GM18519 (cell line): Measurements from ENCODE around the gene IL34.

Experiments
- ATAC-seq: cut with Tn5 transposase; IDR thresholded peaks from one replicate; pipeline ENCODE4 v1.9.1; 2021; ENCODE audit warnings: mild to moderate bottlenecking, moderate library complexity; ENCODE audit not compliant: unreplicated experiment, low FRiP score

The IL34 gene

DNA sequence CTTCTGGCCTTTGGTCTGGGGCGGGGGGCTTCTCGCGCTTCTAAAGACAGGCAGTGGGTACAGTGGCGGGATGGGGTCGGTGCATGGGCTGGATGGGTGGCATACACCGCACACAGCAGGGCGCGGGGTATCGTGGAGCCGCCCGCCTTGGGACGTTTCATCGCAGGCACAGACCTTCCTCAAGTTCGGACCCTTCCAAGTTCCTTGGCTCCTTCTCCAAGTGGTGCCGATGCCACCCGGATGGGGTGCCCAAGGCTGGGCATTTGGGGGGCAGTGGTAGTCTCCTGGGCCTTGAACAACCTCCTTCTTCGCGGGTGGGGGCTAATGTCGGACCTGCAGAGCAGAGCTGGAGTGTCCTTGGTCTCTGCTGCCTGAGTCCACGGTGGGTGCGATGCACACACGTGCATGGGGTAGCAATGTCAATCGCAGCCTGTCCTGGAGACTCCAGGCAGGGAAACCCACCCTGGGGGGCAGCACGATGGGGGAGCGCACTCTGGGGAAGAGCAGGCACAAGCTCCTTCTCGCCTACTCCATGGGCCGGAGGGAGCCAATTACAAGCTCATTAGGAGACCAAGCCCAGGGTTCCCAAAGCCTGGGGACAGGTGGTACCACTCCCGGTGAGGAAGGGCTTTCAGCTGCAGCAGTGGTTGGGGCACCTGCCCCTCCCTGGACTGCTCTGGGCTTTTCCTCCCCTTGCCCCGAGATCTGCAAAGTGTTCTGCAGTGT lies 40.2 kb downstream of the IL34 start:
- ATAC-seq, result no peak

DNA sequence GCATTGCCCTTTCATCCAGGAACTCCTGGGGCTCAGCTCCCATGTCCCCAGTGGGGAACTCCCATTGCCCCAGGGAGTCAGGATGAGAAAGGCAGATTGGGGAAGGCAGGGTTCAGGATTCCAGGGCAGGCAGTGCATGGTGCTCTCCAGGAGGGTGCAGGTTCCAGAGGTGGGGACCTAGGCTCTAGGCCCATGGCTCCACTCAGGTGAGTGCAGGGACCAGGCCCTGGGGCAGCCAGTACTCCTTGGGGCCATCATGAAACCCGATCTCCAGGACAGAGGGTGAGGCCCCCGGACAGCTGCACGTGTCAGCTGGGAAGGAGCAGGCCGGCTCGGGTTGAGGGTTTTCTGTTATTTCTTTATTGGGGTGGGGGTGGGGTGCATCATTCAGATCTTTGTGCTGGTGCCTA lies 40.7 kb downstream of the IL34 start:
- no peak for ATAC-seq

DNA sequence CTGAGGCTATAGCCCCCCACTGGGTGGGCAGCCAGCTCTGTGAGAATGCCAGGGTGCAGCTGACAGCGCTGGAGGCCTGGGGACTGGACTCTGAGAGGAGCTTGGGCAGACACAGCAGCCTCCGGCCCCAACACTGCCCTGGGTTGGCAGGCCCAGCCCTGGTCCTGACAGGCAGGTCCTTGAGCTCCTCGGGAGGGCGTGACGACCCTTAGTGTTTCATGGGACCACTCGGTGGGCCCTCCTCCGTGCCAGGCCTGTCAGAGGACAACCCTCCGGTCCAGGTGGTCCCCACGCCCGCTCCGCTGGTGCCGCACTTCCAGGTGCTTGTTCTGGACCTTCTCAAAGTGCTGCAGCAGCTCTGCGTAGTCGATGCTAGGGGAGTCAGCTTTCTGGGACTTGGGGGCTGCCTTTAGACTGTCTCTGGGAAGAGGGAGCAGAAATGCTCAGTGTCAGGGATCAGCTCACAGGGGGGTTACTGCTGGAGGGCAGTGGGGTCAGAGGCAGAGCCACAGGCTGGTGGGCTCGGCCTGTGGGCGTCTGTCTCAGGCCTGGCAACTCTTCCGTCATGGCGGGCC lies 41.4 kb downstream of the IL34 start:
- no peak for ATAC-seq

DNA sequence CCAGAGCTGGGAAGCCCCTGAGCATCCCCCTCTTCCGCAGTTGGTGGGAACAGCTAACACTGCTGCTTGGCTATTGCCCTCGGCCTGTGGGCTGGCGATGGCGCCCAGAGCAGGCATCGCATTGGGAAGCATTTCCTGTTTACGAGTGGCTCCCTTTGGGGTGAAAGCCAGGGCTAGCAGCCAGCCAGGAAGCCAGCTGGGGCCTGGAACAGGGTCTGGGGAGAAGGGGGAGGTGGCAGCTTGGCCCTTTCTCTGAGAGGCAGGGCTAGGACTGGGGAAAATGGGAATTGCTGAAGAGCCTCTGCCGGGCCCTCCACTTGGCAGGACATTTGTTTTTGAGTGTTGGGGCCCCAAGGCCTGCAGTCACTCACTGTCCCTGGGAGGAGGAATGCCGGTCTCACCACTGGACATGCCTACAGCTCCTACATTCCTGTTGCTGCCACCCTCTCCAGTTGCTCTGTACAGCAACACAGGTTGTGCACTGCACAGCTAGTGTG lies 41.9 kb downstream of the IL34 start:
- ATAC-seq, result no peak

DNA sequence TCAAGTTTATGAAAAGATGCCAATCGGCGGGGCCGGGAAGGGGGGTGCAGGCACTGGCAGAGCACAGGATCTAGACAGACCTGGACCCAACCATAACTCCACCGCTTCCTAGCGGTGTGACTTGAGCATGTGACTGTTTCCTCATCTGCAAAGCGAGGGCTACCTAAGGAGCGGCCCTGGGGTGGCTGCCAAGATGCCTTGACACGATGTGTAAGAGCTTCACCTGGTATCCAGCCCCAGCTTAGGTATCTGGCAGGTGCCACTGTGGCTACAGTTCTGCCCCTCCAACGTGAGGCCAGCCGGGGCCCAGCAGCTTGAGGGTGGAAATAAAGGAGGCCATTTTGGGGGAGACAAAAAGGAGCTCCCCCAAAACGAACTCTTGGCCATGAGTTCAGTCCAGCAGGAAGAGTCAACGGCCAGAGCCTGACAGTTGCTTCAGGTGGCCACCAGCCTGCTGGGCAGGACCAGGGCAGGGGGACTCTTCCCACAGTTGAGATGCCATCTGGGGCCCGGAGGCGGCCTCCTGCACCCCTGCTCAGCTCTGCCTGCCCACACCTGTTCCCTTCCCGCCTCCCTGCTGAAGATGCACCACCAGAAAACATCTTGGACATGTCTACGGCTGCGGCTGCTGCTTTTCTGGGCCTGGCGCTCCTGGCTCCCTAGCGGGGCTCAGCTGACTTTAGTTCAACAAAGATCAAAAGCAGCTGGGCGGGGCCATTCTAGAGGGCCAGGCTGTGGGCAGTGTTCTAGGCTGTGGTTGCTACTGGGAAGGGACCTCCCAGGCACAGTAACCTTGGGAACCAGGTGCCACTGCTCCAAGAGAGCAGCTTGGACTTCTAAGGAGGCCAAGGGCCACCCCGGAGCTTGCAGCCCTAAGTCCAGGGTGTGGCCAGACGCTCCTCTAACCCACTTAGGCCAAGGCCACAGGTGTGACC lies 42.9 kb downstream of the IL34 start:
- ATAC-seq, result no peak

DNA sequence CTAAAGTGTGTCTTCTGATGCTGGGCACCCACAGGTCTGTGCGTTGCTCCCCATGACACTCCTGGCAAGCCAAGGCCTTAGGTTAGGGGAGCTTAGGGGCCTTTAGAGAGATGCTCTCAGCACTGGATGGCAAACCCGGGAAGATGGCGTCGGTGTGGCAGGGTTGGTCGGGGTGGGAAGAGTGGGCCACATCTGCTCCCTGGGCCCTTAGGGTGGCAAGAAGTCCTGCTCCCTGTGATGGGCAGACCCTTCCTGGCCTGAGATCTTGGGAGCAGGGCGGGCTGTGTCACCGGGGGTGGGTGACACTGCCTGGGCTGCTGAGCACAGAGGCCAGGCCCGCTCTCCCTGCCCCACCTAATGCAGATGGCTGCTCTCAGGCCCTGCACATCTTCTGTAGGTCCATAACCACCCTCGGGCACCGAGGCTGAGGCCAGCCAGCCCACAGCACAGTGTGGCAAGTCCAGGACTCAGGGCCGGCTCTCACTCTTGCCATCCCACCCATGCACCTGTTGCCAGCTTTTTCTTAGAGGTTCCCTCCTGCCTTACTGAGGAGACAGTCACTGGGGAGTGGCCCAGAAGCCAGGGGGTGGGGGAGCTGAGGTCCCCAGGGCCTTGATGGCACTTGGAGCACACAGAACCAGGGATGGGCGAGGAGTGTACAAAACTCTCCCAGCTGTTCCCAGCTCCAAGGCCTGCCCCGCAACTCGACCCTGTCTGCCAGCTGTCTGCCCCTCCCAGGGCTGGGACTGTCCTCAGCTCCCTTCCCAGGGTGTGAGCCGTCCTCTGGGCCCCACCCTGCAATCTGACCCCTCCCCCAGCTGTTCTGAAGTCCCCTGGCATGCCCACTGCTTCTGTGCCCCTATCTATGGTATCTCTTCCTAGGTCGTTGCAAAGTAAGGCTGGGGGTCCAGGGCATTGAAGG lies 43.9 kb downstream of the IL34 start:
- ATAC-seq, result no peak

DNA sequence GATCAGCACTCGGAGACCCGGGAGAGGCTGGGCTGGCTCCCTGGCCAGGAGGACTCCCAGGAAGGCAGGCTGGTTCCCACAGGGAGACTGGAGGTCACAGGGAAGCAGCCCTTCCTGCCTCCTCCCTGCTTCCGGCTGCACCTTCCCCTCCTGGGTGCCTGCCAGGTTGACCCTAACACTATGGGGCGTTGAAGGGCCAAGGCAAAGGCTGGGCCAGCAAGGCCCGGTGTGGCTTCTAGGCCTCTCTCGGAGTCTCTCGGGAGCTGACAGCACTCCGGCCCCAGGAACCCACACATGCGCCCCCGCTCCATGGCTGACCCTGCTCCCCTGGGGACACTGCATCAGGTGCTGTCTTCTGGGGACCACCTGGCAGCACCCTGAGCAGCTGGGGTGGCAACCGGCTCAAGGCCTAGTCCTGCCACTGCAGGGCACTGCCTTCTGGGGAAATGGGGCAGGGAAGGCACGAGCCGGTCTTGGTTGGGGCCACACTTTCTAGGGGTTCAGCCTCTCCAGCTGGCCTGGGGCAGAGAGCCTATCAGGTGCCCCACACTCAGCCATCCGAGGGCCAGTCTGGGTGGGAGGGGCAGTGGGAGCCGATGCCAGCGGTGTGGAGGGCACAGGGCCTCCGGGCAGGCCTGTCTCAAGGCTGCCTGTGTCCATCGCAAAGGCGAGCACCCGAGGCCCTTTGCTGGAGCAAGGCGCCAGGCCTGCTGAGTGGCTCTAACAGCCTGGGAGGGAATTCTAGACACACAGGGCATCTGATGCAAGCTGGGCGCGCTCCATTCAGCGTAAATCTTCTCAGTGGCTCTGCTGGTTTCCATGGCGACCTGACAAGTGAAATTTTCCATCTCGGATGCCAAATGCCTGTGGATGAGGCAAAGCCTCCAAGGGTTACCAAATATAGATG lies 45.1 kb downstream of the IL34 start:
- ATAC-seq, result no peak

DNA sequence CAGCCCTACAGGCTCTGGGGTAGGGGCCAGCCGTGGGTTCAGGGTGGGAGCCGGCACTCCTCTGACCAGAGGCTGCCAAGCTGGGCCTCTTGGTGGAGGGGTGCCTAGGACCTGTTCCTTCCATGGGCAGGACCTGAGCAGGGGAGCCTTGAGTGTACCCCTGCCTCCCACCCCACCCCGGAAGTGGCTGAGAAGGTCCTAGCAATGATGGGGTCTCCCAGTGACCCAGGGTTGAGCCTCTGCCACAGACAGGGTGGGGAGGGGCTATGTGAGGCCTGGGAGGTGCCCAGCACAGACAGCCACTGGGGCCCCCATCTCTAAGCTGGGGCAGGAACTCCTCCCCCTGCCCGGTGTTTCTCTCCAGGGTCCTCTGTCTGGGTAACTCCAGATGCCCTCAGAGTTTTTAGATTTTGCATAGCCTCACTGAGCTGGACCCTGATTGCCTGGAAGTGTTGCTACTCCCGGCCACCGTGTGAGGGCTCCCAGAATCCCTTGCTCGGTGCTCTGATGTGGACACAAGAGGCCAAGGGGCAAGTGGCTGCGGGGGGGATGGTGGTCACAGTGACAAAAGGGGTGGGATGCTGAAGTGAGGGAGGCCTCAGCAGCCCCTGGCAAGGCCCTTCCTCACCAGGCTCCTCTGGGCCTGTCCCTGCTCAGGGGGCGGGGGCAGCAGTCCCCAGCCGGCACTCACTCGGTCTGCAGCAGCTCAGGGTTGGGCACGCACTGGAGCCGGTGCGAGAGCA lies 45.9 kb downstream of the IL34 start:
- no peak for ATAC-seq

DNA sequence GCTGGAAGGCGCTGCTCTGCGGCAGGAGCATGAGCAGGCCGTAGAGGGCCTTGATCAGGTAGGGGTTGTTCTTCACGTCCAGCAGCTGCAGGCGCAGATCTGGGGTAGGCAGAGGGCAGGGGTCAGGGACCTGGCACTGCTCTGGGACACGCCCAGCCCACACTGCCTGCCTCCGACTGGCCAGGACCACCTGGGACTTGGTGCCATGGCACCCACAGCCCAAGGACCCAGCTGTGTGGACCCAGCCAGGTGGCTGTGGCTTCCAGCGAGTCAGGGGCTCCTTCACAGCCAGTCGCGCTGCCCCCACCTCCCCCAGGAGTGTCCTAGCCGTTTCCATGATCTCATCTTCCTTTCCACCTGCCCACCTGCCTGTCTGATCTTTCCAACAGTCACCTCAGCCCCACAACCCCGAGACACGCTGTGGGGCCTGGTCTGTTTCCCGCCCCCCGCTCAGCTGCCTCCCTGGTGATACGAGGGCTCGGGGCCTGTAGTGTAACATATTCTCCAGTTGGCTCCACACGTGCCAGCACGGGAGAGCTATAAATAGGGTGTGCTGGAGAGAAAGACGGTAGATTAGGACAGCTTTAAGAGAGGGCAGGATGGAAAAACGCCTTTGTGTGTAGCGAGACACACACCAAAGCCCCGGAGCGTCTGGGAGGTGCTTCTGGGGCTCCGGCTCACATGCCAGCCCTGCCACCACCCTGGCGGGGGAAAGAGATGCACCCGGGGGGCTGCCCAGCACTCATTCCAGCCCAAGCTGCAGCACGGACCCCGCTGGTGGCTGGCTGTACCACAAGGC lies 46.7 kb downstream of the IL34 start:
- ATAC-seq, result no peak

DNA sequence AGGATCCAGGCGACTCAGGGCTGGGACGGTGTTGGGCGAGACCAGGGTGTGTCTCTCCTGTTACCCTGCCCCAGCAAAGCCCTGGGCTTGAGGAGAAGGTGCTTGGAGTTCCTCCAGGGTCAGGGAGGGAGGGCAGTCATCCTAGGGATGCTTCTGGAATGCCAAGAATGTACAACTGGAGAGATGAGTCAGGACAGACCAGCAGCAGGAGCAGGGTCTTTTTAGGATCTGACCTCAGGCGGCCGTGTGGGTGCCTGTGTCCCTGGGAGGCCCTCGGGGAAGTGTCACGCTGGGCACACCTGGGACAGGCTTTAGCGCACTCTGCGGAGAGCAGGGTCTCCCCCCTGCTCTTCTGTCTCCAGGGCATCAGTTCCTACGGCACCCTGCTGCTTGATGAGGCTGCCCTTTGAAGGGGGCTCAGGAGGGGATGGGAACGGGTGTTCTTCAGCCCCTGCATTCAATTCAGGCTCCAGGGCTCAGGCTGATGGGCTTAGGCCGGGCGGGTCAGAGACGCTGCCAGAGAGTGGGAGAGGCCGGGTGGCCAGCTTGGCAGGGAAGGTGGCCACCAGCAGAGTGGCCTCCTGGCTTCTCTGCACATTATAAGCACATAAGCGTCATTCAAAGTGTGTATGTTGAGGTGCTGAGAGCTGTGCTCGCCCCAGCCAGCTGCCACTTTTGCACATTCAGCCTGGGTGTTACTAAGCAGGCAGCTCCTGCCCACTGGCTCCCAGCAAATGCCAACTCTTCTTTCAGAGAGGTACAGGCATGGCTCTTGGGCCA lies 47.9 kb downstream of the IL34 start:
- no peak for ATAC-seq

DNA sequence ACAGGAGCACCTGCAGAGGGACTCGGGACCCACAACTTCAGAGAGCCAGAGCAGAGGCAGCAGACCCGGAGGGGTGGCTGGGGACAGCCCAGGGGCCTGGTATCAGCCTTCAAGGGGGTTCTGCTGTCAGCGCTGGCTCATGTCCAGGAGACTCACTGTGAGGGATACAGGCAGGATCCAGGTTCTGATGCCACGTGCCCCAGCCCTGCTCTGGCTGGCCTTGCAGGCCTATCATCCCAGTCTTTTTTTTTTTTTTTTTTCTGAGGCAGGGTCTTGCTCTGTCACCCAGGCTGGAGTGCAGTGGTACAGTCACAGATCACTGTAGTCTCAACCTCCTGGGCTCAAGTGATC lies 48.5 kb downstream of the IL34 start:
- no peak for ATAC-seq

DNA sequence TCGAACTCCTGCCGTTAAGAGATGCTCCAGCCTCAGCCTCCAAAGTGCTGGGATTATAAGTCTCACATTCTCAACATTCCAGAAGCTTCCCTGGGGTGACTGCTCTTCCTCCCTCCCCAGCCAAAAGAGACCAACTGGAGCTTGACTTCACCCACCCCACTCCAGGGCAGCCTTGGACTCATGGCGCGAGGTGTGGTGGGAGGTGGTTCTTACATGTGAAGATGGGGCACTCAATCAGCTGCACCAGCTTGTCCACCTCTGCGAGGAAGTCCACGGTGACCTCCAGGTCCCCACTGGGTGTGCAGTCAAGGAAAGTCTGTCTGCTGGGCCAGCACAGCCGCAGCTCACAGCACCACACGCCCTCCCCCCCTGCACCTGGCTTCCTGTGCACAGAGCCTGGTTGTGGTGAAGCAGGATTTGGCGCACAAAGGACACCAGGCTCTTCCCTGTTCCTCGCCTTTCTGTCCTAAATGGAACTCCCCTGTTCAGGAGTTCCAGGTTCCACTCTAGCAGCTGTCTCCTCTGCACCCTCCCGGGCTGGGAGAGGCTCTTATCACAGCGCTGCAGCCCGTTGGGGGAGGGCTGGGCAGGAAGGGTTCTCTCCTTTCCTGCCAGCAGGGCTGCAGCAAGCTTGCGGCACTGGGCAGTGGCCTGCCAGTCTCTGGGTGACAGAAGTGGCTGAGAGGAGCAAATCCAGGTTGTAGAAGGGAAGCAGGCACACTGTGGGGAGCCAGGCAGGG lies 49.1 kb downstream of the IL34 start:
- ATAC-seq, result no peak

DNA sequence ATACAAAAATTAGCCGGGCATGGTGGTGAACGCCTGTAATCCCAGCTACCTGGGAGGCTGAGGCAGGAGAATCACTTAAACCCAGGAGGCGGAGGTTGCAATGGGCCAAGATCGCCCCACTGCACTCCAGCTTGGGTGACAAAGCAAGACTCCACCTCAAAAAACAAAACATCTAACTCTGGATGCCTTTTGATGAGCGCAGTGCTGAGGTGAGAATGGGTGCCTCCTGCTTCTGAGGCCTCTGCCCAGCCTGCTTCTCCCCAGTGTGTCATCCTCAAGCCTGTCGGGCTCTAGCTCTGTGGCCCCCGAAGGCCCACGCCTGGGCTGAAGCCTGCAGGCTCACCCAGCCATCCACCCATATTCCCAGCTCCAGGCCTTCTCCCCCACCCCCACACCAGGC lies 50.0 kb downstream of the IL34 start:
- no peak for ATAC-seq

DNA sequence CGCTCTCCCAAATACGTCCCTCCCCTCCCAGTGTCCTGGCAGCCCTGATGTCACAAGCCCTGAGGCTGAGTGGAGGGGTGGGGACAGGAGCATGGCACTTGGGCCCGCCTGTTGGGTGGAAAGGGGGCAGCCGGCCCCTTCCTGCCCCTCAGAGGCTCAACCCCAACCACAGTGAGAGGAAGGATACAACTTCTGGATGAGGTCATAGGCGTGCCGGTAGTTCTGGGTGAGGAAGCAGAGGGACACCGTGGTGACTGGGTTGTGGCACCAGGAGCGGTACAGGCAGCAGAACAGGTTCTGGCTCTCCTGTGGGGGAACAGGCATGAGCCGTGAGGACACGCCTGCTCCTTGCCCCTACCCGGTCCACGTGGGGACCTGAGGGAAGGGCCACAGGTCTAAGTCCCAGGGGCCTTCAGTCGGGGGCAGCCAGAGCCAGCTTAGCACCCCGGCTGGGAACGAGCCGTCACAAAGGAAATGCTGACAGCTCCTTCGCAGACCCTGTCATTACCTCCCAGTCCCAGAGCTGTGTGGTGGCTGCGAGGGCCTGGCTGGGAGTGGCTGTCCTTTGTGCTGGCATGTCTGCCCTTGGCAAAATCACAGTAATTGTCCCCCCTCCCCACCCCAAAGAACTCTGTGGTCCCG lies 50.7 kb downstream of the IL34 start:
- ATAC-seq, result no peak

DNA sequence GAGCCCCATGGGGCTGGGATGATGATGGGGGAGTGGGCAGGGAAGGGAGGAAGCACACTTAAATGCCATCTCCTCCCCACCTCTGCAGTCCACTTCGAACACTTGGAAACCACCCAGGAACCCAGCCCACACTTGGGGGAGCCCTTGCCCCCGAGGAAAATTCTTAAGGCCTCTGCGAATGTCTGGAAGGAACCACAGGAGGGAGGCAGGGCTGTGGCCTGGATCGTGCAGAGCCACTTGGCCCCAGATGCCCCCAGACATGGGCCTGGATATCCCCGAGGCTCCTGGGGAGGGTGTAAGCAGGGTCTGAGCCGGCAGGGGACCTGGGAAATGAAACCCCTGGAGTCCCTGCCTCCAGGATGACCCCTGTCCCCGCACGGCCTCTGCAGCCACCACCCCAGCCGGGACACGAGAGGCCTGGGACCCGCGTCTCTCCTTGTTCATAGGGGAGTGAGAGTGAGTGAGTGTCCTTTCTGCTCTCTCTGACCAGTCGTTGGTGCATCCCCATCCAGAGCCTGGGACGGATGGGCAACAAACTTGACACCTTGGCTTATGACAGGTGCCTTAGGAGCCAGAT lies 51.3 kb downstream of the IL34 start:
- ATAC-seq, result no peak

DNA sequence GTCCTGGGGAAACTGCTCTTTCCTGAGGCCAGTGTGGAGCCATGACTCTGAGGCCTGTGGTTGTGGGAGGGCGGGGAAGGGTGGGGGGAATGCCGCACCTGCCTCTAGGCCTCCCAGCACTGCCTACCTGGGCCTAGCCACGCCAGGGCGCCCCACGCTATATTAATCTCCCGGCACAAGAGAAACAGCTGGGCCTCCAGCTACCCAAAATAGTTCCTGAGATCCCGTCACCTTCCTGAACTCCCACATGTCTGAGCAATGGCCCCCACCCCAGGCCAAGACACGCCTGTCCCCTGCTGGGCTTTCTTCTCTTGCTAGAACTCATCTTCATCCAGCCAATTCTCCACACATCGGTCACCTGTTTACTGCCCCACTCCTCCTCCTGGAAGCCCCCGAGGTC lies 52.5 kb downstream of the IL34 start:
- no peak for ATAC-seq
